NCI-H2171 (cell line): ENCODE results near the gene COL11A1.
"Not testable (repeated sequence)": the region's sequence is repeated elsewhere in the genome, so short reads cannot be mapped to it uniquely, and the experiment has no call there.

ENCODE experiments used
- DNase-seq: peaks from one replicate; lab custom pipeline; 2025; lab: John Stamatoyannopoulos, UW

COL11A1 gene

GRCh38 chr1:102836991-102837390 is 271.3 kb downstream of the COL11A1 start:
- no peak for DNase-seq

GRCh38 chr1:102834688-102835320 is 273.5 kb downstream of the COL11A1 start:
- DNase-seq, result no peak

GRCh38 chr1:102833151-102833550 is 275.2 kb downstream of the COL11A1 start:
- DNase-seq, result no peak

- not testable (repeated sequence) for DNase-seq
Observed at GRCh38 chr1:102826706-102827105, 281.6 kb downstream of the COL11A1 start.
